HS-27A (cell line): Measurements from ENCODE around the gene RANBP3.
"Not testable (repeated sequence)": the region's sequence is repeated elsewhere in the genome, so short reads cannot be mapped to it uniquely, and the experiment has no call there.

Experiments
- DNase-seq: peaks from one replicate; pipeline ENCODE4 v3.0.0-alpha.2; 2012; ENCODE audit warnings: low read depth, missing footprints

The RANBP3 gene

DNA sequence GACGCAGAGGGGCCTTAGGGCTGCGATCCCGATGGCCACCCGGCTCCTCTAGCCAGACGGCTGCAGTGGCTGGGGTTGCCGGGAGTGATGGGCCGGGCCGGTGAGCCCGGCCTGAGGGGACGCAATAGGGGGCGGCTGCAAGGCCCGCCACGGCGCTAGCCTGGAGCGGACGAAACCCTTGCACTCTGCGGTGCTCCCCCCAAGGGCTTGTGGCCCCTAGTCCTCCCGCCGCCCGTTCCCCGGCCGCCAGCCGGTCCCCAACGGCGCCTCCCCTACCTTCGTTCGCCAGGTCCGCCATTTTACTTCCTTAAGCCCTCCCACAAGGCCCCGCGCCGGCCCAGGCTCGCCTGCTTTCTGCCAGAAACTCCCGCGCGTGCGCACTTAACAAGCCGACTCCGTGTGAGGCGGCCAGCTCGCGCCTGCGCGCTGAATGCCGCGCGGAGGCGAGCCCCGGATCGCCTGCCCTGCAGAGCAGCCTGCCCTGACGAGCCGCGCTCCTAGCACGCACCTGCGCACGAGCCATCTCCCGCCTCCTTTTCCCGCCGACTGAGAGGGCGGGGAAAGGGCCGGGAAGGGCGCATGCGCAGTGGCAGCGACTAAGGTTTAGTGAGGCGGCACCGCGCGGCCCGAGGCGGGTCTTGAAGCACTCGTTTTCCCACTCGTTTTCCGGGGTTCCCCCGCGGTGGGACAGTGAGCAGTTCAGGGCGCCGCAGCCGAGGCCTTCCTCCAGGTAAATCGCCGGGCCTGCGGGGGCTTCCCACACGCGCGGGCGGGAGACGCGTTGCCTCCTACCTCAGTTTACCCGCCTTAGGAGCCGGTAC lies at the start of gene RANBP3:
Gene RANBP3 (minus strand): TSS at position 356 of the 821 bp plus-strand sequence. CDS start 58 bp downstream, at position 298.
- DNase-seq = peak; percentile 87

DNA sequence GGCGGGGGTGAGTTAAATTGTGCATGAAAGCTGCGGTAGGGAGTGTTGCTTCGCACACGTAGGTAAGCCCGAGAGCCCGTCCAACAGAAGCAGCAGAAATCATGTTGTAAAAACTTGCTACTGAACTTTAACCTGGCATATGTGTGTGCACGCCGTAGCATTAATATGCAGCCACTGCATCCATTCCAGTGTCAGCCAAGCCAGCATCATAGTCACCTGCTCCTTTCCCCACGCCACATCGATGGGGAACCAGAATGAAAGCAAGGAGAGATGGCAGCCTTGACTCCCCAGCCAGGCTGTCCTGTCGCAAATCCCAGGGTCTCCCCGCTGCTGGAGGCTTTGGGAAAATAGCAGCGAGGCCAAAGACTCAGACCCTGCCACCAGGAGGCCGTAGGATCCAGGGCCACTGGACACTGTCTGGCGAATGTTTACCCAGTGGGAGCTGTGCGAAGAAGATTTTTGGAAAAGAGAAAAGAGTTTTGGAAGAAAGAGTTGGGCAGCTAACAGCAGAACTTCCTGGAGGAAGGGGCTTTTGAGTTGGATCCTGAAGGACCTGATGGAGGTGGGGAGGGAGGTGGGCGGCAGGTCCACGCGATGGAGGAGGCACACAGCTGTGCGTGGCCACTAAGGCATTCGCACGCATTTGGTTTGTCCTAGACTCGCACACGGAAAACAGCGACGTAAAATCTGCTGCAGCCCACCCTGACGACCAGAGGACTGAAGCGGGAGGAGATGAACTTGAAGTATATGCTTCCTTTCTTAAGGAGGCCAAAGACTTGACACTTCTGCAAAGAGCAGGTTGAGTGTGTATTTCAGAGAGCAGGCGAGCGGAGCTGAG lies 48.7 kb upstream of the RANBP3 start:
- no peak for DNase-seq

DNA sequence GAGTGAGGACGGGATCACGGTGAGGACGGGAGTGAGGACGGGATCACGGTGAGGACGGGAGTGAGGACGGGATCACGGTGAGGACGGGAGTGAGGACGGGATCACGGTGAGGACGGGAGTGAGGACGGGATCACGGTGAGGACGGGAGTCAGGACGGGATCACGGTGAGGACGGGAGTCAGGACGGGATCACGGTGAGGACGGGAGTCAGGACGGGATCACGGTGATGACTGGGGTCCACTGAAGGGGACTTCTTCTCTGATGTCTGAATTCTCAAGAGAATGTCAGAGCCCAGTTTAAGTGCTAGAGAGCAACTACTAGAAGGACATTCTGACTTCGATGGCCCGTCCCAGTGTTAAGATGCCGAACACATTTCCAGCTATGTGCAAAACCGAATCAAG lies 46.8 kb upstream of the RANBP3 start:
- not testable (repeated sequence) for DNase-seq

DNA sequence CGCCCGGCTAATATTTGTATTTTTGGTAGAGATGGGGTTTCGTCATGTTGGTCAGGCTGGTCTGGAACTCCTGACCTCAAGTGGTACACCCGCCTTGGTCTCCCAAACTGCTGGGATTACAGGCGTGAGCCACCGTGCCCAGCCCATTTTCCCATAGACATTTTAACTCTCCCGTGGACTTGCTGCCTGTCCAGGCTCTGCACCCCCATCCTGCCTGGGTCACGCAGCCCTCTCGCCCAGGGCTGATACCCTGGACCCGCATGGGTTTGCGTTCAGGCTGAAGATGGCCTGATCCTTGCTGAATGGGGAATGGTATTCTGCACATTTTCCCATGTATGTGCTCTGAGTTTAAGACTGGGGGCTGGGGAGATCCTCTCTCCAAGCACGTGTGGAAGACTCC lies 46.0 kb upstream of the RANBP3 start:
- no peak for DNase-seq

GRCh38 chr19:6023085-6023682 lies 45.2 kb upstream of the RANBP3 start:
- no peak for DNase-seq

DNA sequence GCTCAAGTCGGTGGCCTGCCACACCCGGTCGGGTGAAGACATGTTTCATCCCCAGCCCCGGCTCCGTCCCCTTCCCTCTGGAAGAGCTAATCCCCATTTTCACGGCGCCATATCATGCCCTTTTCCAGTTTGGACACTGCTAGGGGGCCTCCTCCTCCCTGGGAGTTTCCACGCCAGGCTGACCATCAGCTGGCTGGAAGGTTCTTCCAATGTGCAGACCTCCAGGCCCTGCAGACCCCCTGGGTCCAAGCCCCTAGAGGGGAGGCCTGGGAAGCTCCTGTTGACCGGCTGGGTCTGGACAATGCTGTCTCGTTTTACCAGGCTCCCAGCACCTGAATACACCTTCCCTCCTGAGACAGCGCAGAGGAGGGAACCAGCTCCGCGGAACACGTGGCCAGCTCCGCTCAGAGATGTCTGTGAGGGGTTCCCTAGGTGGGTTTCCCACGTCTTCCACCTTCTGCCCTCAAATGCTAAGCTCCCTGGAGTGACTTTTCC lies 44.7 kb upstream of the RANBP3 start:
- DNase-seq = no peak

DNA sequence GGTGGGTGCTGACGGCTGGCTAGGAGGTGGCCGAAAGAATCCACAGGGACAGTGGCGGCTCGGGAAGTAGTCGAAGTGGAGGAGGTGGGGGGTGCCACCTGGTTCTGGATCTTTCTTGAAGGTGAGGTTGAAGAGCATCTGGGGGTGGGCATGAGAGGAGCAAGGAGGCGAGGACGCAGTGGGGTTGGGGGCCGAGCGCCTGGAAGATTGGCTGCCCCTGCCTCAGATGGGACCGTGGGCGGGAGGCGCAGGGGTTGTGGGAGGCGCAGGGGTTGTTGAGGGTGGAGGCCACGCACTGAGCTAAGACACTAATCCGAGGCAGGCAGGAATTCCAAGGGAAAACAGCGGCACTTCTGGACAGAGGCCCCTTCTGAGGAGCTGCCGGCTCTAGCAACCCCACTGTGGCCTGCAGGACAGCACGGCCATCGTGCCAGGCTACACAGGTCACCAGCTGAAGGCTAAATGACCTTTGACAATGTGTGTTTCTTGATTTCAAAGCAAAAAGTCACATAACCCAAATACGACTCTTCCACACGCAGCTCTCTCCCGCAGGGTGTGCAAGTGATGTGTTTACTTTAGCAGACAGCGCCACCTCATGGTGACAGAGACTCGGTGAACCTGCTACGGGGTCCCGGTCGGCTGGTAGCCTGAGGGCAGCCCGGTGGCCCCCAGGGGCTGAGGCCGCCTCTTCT lies 44.1 kb upstream of the RANBP3 start:
- DNase-seq = no peak

DNA sequence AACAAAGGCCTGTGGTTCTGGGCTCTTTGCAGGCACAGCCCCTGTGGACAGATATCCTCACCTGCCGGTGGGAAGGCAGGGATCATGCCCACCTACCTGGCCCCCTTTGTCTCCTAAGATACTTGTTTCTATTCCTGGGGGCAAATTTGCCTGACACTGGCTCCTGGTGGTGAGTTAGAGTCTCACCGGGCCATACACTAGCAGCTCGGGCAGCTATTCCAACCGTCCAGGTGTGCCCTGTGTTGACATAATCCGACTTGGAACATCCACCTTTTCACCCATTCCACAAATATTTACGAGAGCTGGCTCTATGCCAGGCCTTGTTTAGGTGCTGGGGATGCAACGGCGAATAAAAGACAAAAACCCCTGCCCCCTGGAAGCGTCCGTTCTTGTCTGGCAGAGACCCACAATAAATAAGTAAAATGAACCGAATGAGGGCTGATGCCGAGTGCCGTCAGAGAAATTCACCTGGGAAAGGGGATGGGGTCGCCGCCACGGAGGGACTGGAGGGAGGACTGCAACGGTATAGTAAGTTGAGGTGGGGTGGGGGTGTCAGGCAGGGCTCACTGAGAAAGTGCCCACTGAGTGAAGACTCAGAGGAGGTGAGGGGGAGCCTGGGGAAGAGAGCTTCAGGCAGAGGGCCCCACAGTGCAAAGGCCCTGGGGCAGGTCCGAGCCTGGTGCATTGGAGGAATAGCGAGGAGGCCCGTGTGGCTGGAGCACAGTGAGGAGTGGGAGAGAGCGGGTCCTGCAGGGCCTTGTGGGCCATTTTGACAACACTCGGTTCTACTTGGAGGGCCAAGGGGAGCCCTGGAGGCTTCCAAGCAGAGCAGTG lies 43.2 kb upstream of the RANBP3 start:
- DNase-seq = no peak

DNA sequence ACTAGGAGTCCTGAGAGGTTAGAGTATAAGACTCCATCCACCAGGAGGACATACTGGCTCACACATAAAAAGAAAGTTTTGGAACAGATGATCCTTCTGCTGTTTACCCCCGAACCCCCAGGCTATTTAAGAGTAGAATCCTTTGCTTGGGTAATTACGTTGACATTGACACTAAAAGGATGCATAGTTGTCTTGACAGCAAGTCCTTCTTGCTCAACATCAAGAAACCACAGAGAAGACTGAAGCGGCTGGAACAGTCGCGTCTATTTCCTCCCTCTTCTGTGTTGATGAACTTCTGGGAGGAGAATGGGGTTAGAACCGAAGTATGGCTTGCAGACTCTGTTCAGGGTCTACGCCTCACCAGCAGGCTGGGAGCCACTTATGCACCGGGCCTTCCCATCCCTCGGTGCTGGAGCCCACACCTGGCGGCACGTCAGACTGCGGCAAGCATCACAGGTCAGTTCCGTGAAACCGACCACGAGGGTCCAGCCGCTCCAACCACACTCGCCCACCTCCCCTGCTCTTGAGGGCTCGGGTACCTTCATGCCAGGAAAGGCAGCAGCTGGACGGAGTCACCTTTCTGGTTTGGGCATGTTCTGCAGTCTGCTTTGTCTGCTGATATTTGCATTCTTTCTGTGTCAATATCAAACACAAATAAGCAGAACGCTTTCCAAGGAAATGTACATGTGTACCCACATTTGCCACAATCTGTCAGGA lies 42.4 kb upstream of the RANBP3 start:
- no peak for DNase-seq

GRCh38 chr19:6018786-6019185 lies 40.8 kb upstream of the RANBP3 start:
- no peak for DNase-seq

- DNase-seq = no peak
Measured at GRCh38 chr19:6017576-6017975, 39.6 kb upstream of the RANBP3 start.

DNA sequence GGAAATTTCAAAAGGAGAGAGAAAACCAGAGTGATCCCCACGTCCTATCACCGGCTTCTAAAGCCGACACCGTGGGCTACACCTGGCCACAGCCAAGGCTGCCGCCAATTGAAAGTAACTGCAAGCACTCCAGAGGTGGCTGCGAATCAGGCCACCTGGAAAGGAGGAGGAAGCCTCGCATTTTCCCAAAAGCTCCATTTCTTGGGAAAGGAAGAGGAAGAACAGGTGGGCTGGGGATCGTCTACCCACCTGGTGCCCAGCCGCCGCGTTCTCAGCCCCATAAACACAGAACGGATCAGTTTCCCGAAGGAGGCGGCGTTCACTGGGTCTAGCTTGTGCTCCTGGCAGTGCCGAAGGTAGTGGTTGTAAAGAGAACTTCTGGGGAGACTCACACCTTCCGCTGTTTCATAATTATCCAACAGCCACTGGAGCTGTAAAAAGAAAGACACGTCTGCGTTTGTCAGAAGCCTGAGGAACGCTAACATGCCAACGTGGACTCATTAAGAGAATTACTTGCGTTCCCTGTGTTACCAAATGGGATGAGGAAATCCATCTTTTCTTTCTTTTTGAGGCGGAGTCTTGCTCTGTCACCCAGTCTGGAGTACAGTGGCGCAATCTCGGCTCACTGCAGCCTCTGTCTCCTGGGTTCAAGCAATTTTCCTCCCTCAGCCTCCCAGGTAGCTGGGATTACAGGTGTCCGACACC lies 38.1 kb upstream of the RANBP3 start:
- DNase-seq = no peak

- no peak for DNase-seq
Measured at GRCh38 chr19:6014551-6015135, 36.7 kb upstream of the RANBP3 start.

- DNase-seq = no peak
Measured at GRCh38 chr19:6012426-6013170, 34.7 kb upstream of the RANBP3 start.

DNA sequence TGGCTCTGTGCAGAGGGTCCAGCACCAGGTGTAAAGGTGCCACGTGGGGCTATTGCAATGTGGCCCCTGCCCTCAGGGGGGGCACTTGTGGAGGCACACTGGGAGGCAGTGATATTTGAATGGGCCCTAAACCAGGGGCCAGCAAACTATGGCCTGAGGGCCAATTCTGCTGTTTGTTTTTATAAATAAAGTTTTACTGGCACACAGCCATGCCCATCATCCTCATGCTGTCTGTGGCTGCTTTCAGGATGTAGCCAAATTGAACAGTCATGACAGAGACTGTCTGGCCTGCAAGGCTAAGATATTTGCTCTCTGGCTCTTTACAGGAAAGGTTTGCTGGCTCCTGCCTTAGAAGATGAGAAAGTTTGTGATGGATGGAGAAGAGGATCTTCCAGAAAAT lies 33.9 kb upstream of the RANBP3 start:
- no peak for DNase-seq

DNA sequence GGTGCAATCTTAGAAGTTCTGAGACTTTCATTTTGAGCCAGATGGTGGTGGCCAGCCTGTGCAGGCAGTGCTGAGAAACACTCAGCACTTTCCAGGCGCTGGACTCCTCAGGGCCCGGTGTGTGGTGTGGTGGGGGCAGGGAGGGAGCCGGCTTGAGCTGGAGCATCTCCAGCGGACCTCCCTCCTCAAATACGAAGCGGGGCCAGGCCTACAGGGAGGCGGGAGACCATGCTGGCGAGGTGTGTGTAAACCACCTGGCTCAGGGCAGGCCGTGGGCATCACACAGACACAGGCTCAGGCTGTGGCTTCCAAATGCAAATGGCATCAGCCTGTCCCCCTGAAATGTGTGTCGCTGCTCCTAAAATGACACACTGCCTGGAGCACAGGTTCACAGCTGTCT lies 33.3 kb upstream of the RANBP3 start:
- no peak for DNase-seq

DNA sequence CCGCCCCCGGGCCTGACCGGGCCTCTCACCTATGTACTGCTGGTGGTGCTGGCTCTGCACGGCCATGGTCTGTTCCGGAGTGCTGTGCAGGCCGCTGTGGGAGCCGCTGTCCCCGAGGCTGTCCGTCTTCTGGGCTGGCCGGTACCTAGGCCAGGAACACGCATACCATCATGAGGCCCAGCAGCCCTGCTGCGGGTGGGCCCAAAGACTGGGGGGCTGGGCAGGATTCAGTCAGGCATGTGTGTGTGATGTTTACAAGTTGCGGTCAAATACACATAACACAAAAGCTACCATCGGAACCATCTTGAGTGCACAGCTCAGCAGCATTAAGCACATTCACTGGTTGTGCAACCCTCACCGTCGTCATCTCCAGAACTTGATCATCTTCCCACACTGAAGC lies 32.2 kb upstream of the RANBP3 start:
- DNase-seq = no peak

GRCh38 chr19:6007866-6008265 lies 29.9 kb upstream of the RANBP3 start:
- no peak for DNase-seq

GRCh38 chr19:6006896-6007295 lies 29.0 kb upstream of the RANBP3 start:
- DNase-seq = no peak
